Astrocyte of the cerebellum (primary cell): Measurements from ENCODE around the gene NUDT12.

ENCODE experiments used
- DNase-seq: peaks from one replicate; pipeline ENCODE4 v3.0.0-alpha.2; 2011; ENCODE audit warnings: low read depth
- H3K4me3 ChIP-seq: 2 replicates; pipeline ENCODE4 v1.5.1; 2011; ENCODE audit warnings: mild to moderate bottlenecking, low read depth, low read length, moderate library complexity
- in situ Hi-C: cut with HindIII; loops from 2 replicates; pipeline ENCODE4 v1.10.0; 2017; ENCODE audit warnings: low sequenced_read_pairs
- TF ChIP-seq, protein P1 (sequence below): IDR thresholded peaks from 2 replicates; pipeline ENCODE4 v1.5.1; 2012; ENCODE audit warnings: low read length, low read depth, moderate library complexity, mild to moderate bottlenecking; ENCODE audit errors: missing control alignments

NUDT12 gene

GRCh38 chr5:103560826-103561225, 1.8 kb downstream of the NUDT12 start:
- in situ Hi-C loops = no loop called here
- TF ChIP-seq, protein P1, sequence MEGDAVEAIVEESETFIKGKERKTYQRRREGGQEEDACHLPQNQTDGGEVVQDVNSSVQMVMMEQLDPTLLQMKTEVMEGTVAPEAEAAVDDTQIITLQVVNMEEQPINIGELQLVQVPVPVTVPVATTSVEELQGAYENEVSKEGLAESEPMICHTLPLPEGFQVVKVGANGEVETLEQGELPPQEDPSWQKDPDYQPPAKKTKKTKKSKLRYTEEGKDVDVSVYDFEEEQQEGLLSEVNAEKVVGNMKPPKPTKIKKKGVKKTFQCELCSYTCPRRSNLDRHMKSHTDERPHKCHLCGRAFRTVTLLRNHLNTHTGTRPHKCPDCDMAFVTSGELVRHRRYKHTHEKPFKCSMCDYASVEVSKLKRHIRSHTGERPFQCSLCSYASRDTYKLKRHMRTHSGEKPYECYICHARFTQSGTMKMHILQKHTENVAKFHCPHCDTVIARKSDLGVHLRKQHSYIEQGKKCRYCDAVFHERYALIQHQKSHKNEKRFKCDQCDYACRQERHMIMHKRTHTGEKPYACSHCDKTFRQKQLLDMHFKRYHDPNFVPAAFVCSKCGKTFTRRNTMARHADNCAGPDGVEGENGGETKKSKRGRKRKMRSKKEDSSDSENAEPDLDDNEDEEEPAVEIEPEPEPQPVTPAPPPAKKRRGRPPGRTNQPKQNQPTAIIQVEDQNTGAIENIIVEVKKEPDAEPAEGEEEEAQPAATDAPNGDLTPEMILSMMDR = no peak
- DNase-seq = no peak
- no peak overlapping the region for H3K4me3 ChIP-seq

- H3K4me3 ChIP-seq = no peak overlapping the region
- in situ Hi-C loops = no loop called here
- TF ChIP-seq, protein P1 = no peak
- DNase-seq = no peak
Observed at GRCh38 chr5:103546858-103547257, 15.7 kb downstream of the NUDT12 start.

DNA sequence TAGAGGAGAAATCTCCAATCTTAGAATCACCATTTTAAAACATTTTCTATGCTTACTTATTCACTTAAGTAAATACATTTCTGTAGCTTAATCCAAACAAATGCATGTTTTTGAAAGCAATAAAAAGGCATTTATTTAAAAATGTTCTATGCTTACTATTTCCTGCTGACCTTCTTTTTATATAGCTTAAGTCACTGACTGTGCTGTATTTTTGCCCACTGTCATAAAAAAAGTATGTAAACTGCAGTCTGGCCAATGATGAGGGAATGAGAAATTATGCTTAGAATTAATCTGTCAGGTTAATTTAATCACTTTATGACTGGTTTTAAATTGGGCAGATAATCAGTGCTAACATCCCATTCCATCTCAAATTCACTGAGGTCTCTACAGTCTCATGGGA, 20.1 kb downstream of the NUDT12 start:
- TF ChIP-seq, protein P1 = no peak
- in situ Hi-C loops = no loop called here
- no peak overlapping the region for H3K4me3 ChIP-seq
- no peak for DNase-seq

GRCh38 chr5:103541569-103541968, 21.0 kb downstream of the NUDT12 start:
- in situ Hi-C loops = no loop called here
- TF ChIP-seq, protein P1 = no peak

GRCh38 chr5:103541114-103541513, 21.5 kb downstream of the NUDT12 start:
- TF ChIP-seq, protein P1 = no peak
- in situ Hi-C loops = no loop called here
- no peak overlapping the region for H3K4me3 ChIP-seq
- no peak for DNase-seq

More at GRCh38 chr5:103541569-103541968, 21.0 kb downstream of the NUDT12 start:
- DNase-seq = no peak
- H3K4me3 ChIP-seq = no peak overlapping the region

GRCh38 chr5:103539376-103540330, 22.9 kb downstream of the NUDT12 start:
- TF ChIP-seq, protein P1 = no peak
- in situ Hi-C loops = no loop called here
- no peak overlapping the region for H3K4me3 ChIP-seq
- no peak for DNase-seq
